IMR-90 (cell line): Measurements from ENCODE around the gene PRSS3.
"Not testable (repeated sequence)": the region's sequence is repeated elsewhere in the genome, so short reads cannot be mapped to it uniquely, and the experiment has no call there.

Source experiments
- BHLHE40 ChIP-seq: fragments of 150-350 bp; IDR thresholded peaks from 2 replicates; pipeline ENCODE4 v1.6.1; 2016; ENCODE audit warnings: mild to moderate bottlenecking, low read depth, low read length
- CEBPB ChIP-seq: IDR thresholded peaks from 2 replicates; pipeline ENCODE4 v1.6.1; 2012; ENCODE audit warnings: low read depth, low read length, improper control_type of control experiment
- FOS ChIP-seq: fragments of 150-350 bp; IDR thresholded peaks from 2 replicates; pipeline ENCODE4 v1.6.1; 2016; ENCODE audit warnings: low read depth, low read length
- MAFK ChIP-seq: IDR thresholded peaks from 2 replicates; pipeline ENCODE4 v1.6.1; 2012; ENCODE audit warnings: low read depth, low read length, improper control_type of control experiment
- MXI1 ChIP-seq: IDR thresholded peaks from 2 replicates; pipeline ENCODE4 v1.6.1; 2012; ENCODE audit warnings: low read depth, mild to moderate bottlenecking, low read length, moderate library complexity, borderline replicate concordance
- POLR2A ChIP-seq: IDR thresholded peaks from 2 replicates; pipeline ENCODE4 v1.6.1; 2012; ENCODE audit warnings: mild to moderate bottlenecking, low read depth, low read length
- RAD21 ChIP-seq: IDR thresholded peaks from 2 replicates; pipeline ENCODE4 v1.6.1; 2012; ENCODE audit warnings: low read length, improper control_type of control experiment
- SMC3 ChIP-seq: fragments of 150-350 bp; IDR thresholded peaks from 2 replicates; pipeline ENCODE4 v1.6.1; 2016; ENCODE audit warnings: low read depth, mild to moderate bottlenecking, antibody characterized with exemption, low read length, moderate library complexity
- TF ChIP-seq, protein P1 (sequence below): conservative IDR thresholded peaks from 2 replicates; pipeline ENCODE4 v1.5.1; 2012; ENCODE audit warnings: mild to moderate bottlenecking, low read depth, low read length, improper control_type of control experiment
- TF ChIP-seq, protein P2 (sequence below): fragments of 150-350 bp; IDR thresholded peaks from 2 replicates; pipeline ENCODE4 v1.6.1; 2017; ENCODE audit warnings: mild to moderate bottlenecking, antibody characterized with exemption, low read length, low read depth
- TF ChIP-seq, protein P3 (sequence below): fragments of 150-350 bp; IDR thresholded peaks from 2 replicates; pipeline ENCODE4 v1.6.1; 2016; ENCODE audit warnings: low read depth, mild to moderate bottlenecking, low read length, moderate library complexity, borderline replicate concordance

DNA sequence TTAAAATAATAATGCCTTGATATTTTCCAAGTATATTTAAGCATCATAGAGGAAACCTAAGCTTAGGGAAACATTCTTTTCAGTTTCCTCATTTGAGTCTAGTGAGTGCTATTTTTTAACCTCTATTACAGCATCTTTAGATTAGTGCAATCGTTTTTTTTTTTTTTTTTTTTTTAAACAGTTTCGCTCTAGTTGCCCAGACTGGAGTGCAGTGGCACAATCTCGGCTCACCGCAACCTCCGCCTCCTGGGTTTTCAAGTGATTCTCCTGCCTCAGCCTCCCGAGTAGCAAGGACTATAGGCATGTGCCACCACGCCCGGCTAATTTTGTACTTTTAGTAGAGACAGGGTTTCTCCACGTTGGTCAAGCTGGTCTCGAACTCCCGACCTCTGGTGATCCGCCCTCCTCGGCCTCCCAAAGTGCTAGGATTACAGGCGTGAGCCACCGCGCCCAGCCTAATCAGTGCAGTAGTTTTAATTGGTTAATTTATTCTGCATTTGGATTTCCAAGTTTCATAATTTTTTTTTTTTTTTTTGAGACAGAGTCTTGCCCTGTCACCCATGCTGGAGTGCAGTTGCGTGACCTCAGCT is 34.4 kb downstream of the PRSS3 start:
- not testable (repeated sequence) for TF ChIP-seq POLR2A, FOS, BHLHE40, MXI1, CEBPB, MAFK, RAD21, SMC3
- TF ChIP-seq, protein P1, sequence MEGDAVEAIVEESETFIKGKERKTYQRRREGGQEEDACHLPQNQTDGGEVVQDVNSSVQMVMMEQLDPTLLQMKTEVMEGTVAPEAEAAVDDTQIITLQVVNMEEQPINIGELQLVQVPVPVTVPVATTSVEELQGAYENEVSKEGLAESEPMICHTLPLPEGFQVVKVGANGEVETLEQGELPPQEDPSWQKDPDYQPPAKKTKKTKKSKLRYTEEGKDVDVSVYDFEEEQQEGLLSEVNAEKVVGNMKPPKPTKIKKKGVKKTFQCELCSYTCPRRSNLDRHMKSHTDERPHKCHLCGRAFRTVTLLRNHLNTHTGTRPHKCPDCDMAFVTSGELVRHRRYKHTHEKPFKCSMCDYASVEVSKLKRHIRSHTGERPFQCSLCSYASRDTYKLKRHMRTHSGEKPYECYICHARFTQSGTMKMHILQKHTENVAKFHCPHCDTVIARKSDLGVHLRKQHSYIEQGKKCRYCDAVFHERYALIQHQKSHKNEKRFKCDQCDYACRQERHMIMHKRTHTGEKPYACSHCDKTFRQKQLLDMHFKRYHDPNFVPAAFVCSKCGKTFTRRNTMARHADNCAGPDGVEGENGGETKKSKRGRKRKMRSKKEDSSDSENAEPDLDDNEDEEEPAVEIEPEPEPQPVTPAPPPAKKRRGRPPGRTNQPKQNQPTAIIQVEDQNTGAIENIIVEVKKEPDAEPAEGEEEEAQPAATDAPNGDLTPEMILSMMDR = not testable (repeated sequence)
- TF ChIP-seq, protein P2, sequence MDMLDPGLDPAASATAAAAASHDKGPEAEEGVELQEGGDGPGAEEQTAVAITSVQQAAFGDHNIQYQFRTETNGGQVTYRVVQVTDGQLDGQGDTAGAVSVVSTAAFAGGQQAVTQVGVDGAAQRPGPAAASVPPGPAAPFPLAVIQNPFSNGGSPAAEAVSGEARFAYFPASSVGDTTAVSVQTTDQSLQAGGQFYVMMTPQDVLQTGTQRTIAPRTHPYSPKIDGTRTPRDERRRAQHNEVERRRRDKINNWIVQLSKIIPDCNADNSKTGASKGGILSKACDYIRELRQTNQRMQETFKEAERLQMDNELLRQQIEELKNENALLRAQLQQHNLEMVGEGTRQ = not testable (repeated sequence)
- TF ChIP-seq, protein P3, sequence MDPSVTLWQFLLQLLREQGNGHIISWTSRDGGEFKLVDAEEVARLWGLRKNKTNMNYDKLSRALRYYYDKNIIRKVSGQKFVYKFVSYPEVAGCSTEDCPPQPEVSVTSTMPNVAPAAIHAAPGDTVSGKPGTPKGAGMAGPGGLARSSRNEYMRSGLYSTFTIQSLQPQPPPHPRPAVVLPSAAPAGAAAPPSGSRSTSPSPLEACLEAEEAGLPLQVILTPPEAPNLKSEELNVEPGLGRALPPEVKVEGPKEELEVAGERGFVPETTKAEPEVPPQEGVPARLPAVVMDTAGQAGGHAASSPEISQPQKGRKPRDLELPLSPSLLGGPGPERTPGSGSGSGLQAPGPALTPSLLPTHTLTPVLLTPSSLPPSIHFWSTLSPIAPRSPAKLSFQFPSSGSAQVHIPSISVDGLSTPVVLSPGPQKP = not testable (repeated sequence)
